RWPE1 (cell line): ENCODE measurements around the gene LRRC72.
"Not testable (repeated sequence)": the region's sequence is repeated elsewhere in the genome, so short reads cannot be mapped to it uniquely, and the experiment has no call there.

ENCODE experiments used
- CTCF ChIA-PET: fragments of 350-600 bp; sonication (Branson Sonifier 250); formaldehyde crosslinking; extraction: SDS; loops from one replicate; lab custom pipeline; 2021; lab: Yijun Ruan, JAX
- POLR2A ChIA-PET: fragments of 400-600 bp; formaldehyde crosslinking; extraction: SDS; loops from one replicate; lab custom pipeline; 2020; ENCODE audit warnings: antibody characterized with exemption; ENCODE audit not compliant: low non-redundant PET; lab: Yijun Ruan, JAX
- DNase-seq: peaks from one replicate; pipeline ENCODE4 v3.0.0; 2012; ENCODE audit warnings: low spot score
- H3K27ac ChIP-seq: fragments of 450-650 bp; 2 replicates; pipeline ENCODE4 v1.5.1; 2017
- TF ChIP-seq, protein P1 (sequence below): fragments of 450-650 bp; conservative IDR thresholded peaks from 2 replicates; pipeline ENCODE4 v1.5.1; 2017; ENCODE audit warnings: low read depth, mild to moderate bottlenecking

The LRRC72 gene

DNA sequence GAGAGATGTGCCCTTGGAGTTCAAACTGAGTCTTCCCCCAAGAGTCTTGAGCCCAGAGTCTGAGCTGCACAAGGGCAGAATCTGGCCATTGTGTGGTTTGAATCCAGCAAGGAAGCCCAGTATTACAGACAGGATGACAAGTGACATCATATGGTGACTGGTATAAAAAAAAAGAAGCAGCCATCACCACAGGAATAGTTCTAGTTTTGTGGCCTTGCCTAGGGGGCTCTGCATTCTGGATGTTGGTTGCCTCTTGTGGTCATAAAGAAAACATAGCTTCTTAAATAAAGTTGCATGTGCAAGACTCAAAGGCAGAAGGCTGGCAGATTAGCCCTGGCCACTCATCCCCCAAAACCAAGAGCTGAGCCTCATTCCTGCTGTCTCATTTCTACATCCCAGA, 16.8 kb upstream of the LRRC72 start:
- ChIA-PET POLR2A (no interaction called here), CTCF (no interaction called here)
- TF ChIP-seq, protein P1, sequence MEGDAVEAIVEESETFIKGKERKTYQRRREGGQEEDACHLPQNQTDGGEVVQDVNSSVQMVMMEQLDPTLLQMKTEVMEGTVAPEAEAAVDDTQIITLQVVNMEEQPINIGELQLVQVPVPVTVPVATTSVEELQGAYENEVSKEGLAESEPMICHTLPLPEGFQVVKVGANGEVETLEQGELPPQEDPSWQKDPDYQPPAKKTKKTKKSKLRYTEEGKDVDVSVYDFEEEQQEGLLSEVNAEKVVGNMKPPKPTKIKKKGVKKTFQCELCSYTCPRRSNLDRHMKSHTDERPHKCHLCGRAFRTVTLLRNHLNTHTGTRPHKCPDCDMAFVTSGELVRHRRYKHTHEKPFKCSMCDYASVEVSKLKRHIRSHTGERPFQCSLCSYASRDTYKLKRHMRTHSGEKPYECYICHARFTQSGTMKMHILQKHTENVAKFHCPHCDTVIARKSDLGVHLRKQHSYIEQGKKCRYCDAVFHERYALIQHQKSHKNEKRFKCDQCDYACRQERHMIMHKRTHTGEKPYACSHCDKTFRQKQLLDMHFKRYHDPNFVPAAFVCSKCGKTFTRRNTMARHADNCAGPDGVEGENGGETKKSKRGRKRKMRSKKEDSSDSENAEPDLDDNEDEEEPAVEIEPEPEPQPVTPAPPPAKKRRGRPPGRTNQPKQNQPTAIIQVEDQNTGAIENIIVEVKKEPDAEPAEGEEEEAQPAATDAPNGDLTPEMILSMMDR = no peak
- H3K27ac ChIP-seq = no peak overlapping the region
- no peak for DNase-seq

DNA sequence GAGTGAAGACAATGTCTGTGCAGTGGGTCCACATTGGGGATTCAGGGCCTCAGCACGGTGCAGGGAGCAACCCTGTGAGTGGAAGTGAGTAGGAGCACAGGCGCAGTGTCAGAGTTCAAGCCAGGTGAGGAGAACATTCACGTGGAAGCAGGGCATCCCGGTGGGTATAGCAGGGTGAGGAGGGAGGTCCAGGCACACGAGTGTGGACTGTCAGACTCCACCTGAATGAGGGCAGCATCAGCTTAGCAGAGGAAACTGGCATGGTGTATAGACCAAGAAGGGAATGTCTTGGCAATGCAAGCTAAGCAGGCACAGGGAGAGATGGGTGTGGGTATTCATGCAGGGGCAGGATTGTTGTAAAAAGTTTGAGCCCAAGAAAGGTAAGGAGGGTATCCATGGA, 15.3 kb upstream of the LRRC72 start:
- H3K27ac ChIP-seq = no peak overlapping the region
- ChIA-PET CTCF (no interaction called here), POLR2A (no interaction called here)
- TF ChIP-seq, protein P1 = no peak
- no peak for DNase-seq

- no peak overlapping the region for H3K27ac ChIP-seq
- ChIA-PET POLR2A (no interaction called here), CTCF (no interaction called here)
- TF ChIP-seq, protein P1 = no peak
- no peak for DNase-seq
Observed at GRCh38 chr7:16512097-16512496, 14.5 kb upstream of the LRRC72 start.

- POLR2A ChIA-PET = no interaction called here
- H3K27ac ChIP-seq = no peak overlapping the region
- DNase-seq = no peak
- CTCF ChIA-PET = interaction anchor here (0.6 kb wide), 1 partner anchor 184 kb away, joined by 3 read pairs; no protein-coding TSS in a partner anchor
- TF ChIP-seq, protein P1 = no peak
Observed at GRCh38 chr7:16514271-16514670, 12.4 kb upstream of the LRRC72 start.

- no peak for DNase-seq
- TF ChIP-seq, protein P1 = no peak
- no peak overlapping the region for H3K27ac ChIP-seq
- CTCF ChIA-PET = interaction anchor here (0.6 kb wide), 1 partner anchor 184 kb away, joined by 3 read pairs; no protein-coding TSS in a partner anchor
- POLR2A ChIA-PET = no interaction called here
Observed at GRCh38 chr7:16514729-16515128, 11.9 kb upstream of the LRRC72 start.

- no peak overlapping the region for H3K27ac ChIP-seq
- ChIA-PET POLR2A (no interaction called here), CTCF (interaction anchor here (0.7 kb wide), 1 partner anchor 24 kb away, joined by 3 read pairs; no protein-coding TSS in a partner anchor)
- no peak for DNase-seq
- TF ChIP-seq, protein P1 = no peak
Observed at GRCh38 chr7:16515785-16516685, 10.6 kb upstream of the LRRC72 start.

DNA sequence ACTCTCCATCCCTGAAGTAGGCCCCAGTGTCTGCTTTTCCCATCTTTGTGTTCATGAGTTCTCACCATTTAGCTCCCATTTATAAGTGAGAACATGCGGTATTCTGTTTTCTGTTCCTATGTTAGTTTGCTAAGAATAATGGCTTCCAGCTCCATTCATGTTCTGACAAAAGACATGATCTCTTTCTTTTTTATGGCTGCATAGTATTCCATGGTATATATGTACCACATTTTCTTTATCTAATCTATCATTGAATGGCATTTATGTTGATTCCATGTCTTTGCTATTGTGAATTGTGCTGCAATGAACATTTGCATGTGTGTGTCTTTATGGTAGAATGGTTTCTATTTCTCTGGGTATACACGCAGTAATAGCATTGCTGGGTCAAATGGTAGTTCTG, 6.6 kb upstream of the LRRC72 start:
- CTCF ChIA-PET = interaction anchor here (0.6 kb wide), 1 partner anchor 53 kb away, joined by 3 read pairs; no protein-coding TSS in a partner anchor
- POLR2A ChIA-PET, H3K27ac ChIP-seq, DNase-seq: not testable (repeated sequence)
